Esophagus muscularis mucosa (tissue), 4 donors: ENCODE measurements around the gene ARL15.

Experiments
- EP300 ChIP-seq: sonication (generic); formaldehyde crosslinking; IDR thresholded peaks from one replicate; pipeline ENCODE4 v1.6.1; 2017; ENCODE audit warnings: antibody characterized with exemption
- POLR2AphosphoS5 ChIP-seq, 2 donors: sonication (generic); formaldehyde crosslinking; IDR thresholded peaks; one replicate each; pipeline ENCODE4 v1.6.1; 2017; ENCODE audit warnings: antibody characterized with exemption in 2 of 2
- TF ChIP-seq, protein P1 (sequence below), 3 experiments: fragments of 200-600 bp in 2 of 3; fragments of 450-650 bp in 1 of 3; sonication (generic) in 2 of 3; IDR thresholded peaks; one replicate each; pipeline ENCODE4 v1.5.1; 2017 to 2019; ENCODE audit warnings: antibody characterized with exemption in 3 of 3, mild to moderate bottlenecking in 2 of 3, moderate library complexity in 1 of 3

GRCh38 chr5:54108136-54108535, 202.2 kb downstream of the ARL15 start:
- TF ChIP-seq, protein P1, sequence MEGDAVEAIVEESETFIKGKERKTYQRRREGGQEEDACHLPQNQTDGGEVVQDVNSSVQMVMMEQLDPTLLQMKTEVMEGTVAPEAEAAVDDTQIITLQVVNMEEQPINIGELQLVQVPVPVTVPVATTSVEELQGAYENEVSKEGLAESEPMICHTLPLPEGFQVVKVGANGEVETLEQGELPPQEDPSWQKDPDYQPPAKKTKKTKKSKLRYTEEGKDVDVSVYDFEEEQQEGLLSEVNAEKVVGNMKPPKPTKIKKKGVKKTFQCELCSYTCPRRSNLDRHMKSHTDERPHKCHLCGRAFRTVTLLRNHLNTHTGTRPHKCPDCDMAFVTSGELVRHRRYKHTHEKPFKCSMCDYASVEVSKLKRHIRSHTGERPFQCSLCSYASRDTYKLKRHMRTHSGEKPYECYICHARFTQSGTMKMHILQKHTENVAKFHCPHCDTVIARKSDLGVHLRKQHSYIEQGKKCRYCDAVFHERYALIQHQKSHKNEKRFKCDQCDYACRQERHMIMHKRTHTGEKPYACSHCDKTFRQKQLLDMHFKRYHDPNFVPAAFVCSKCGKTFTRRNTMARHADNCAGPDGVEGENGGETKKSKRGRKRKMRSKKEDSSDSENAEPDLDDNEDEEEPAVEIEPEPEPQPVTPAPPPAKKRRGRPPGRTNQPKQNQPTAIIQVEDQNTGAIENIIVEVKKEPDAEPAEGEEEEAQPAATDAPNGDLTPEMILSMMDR (IDR thresholded peaks at IDR 0.05): no peak
- TF ChIP-seq POLR2AphosphoS5 (IDR thresholded peaks at IDR 0.05) (no peak), EP300 (no peak)
